Thyroid gland (tissue), 4 donors: ENCODE data around the gene IFNA17.

Experiments
- POLR2A ChIP-seq, 2 donors: fragments of 450-650 bp; IDR thresholded peaks; one replicate each; pipeline ENCODE4 v1.6.1; 2017; ENCODE audit warnings: antibody characterized with exemption in 2 of 2, mild to moderate bottlenecking in 2 of 2, moderate library complexity in 1 of 2
- TF ChIP-seq, protein P1 (sequence below), 6 experiments: fragments of 200-600 bp in 3 of 6; fragments of 450-650 bp in 3 of 6; sonication (generic) in 3 of 6; IDR thresholded peaks; one replicate each; pipeline ENCODE4 v1.5.1; 2016 to 2019; ENCODE audit warnings: antibody characterized with exemption in 6 of 6, mild to moderate bottlenecking in 2 of 6, inconsistent platforms in 1 of 6, moderate library complexity in 1 of 6

DNA sequence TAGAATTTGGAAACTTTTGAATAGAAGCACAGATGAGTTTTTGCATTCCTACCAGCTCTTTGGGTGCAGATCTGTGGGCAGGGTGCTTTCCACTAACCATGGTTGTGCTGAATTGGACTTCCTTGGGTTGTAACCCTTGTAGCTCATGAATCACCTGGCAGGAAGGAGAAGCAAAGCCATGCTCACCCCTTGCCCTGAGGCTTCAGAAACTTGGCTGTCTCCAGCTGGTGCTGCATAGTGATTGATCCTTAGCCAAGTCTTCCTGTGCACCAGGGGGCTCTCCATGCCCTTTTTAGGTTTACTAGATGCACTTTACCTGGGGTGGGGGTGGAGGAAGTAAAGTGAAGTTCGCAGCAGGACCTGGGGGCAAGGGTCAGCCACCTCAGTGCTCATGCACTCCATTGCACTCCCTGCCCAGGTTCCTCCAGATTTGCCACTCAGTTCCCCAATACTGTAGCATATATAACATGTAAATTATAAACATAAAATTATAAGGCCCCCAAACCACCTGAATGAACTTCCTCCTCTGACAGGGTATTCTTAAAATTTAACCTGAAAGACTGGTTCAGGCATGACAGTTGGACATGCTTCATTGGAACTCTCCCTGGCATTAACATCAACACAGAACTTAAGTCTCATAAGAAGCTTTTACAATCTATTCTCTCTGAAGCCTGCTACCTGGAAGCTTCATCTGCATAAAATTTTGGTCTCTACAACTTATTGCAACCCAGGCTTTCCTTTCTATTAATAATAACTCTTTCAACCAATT is 37.6 kb upstream of the IFNA17 start:
- TF ChIP-seq, protein P1, sequence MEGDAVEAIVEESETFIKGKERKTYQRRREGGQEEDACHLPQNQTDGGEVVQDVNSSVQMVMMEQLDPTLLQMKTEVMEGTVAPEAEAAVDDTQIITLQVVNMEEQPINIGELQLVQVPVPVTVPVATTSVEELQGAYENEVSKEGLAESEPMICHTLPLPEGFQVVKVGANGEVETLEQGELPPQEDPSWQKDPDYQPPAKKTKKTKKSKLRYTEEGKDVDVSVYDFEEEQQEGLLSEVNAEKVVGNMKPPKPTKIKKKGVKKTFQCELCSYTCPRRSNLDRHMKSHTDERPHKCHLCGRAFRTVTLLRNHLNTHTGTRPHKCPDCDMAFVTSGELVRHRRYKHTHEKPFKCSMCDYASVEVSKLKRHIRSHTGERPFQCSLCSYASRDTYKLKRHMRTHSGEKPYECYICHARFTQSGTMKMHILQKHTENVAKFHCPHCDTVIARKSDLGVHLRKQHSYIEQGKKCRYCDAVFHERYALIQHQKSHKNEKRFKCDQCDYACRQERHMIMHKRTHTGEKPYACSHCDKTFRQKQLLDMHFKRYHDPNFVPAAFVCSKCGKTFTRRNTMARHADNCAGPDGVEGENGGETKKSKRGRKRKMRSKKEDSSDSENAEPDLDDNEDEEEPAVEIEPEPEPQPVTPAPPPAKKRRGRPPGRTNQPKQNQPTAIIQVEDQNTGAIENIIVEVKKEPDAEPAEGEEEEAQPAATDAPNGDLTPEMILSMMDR (IDR thresholded peaks at IDR 0.05), result no peak
- no peak for TF ChIP-seq POLR2A (IDR thresholded peaks at IDR 0.05)
